ENCODE data around the gene B3GNT3.

Gene B3GNT3

GRCh38 chr19:17843292-17843827 lies 48.4 kb downstream of the B3GNT3 start:
- H3K9ac ChIP-seq (ENCODE audit: low read depth, low read length), result no peak overlapping the region
- H3K9me3 ChIP-seq (ENCODE audit: control insufficient read depth, insufficient read depth, low read length), result no peaks in the 10 kb centered on the region
- H3K4me3 ChIP-seq (ENCODE audit: low read depth, low read length), result no peak overlapping the region
- H3K36me3 ChIP-seq (ENCODE audit: control insufficient read depth, insufficient read depth, low read length), result no peaks in the 10 kb centered on the region
- peaks cover 22% of the 10 kb centered on the region for H3K27me3 ChIP-seq (ENCODE audit: control insufficient read depth, insufficient read depth, low read length)
- H3K4me1 ChIP-seq (ENCODE audit: control insufficient read depth, insufficient read depth, low read length), result peaks cover 3% of the 10 kb centered on the region

- H3K4me1 ChIP-seq (ENCODE audit: control insufficient read depth, insufficient read depth, low read length), result peaks cover 5% of the 10 kb centered on the region
- H3K27me3 ChIP-seq (ENCODE audit: control insufficient read depth, insufficient read depth, low read length), result peaks cover 24% of the 10 kb centered on the region
- H3K4me3 ChIP-seq (ENCODE audit: low read depth, low read length), result no peak overlapping the region
- H3K9me3 ChIP-seq (ENCODE audit: control insufficient read depth, insufficient read depth, low read length), result no peaks in the 10 kb centered on the region
- no peaks in the 10 kb centered on the region for H3K36me3 ChIP-seq (ENCODE audit: control insufficient read depth, insufficient read depth, low read length)
- H3K9ac ChIP-seq (ENCODE audit: low read depth, low read length), result no peak overlapping the region
Observed at GRCh38 chr19:17843908-17844490, 49.1 kb downstream of the B3GNT3 start.

- Histone ChIP-seq H3K4me1 (ENCODE audit: control insufficient read depth, insufficient read depth, low read length) (peaks cover 5% of the 10 kb centered on the region), H3K9ac (ENCODE audit: low read depth, low read length) (no peak overlapping the region)
Observed at GRCh38 chr19:17846146-17846545, 51.2 kb downstream of the B3GNT3 start.

GRCh38 chr19:17847538-17848366 lies 52.8 kb downstream of the B3GNT3 start, which contains the start of gene JAK3:
Gene JAK3, minus strand, starts transcription at chr19:17847982. Its CDS starts 3,565 bp downstream, at chr19:17844417.
- Histone ChIP-seq H3K9ac (ENCODE audit: low read depth, low read length) (no peak within 1 kb of the TSS), H3K27me3 (ENCODE audit: control insufficient read depth, insufficient read depth, low read length) (peaks cover 9% of the 10 kb centered on the region), H3K4me1 (ENCODE audit: control insufficient read depth, insufficient read depth, low read length) (peaks cover 5% of the 10 kb centered on the region), H3K9me3 (ENCODE audit: control insufficient read depth, insufficient read depth, low read length) (no peaks in the 10 kb centered on the region), H3K36me3 (ENCODE audit: control insufficient read depth, insufficient read depth, low read length) (no peaks in the 10 kb centered on the region), H3K4me3 (ENCODE audit: low read depth, low read length) (peak within 1 kb of the TSS; percentile 26)

More at GRCh38 chr19:17846146-17846545, 51.2 kb downstream of the B3GNT3 start:
- Histone ChIP-seq H3K9me3 (ENCODE audit: control insufficient read depth, insufficient read depth, low read length) (no peaks in the 10 kb centered on the region), H3K4me3 (ENCODE audit: low read depth, low read length) (no peak overlapping the region), H3K27me3 (ENCODE audit: control insufficient read depth, insufficient read depth, low read length) (peaks cover 13% of the 10 kb centered on the region), H3K36me3 (ENCODE audit: control insufficient read depth, insufficient read depth, low read length) (no peaks in the 10 kb centered on the region)

- Histone ChIP-seq H3K9ac (ENCODE audit: low read depth, low read length) (no peak overlapping the region), H3K27me3 (ENCODE audit: control insufficient read depth, insufficient read depth, low read length) (peaks cover 3% of the 10 kb centered on the region), H3K4me1 (ENCODE audit: control insufficient read depth, insufficient read depth, low read length) (peaks cover 5% of the 10 kb centered on the region), H3K36me3 (ENCODE audit: control insufficient read depth, insufficient read depth, low read length) (no peaks in the 10 kb centered on the region), H3K9me3 (ENCODE audit: control insufficient read depth, insufficient read depth, low read length) (no peaks in the 10 kb centered on the region), H3K4me3 (ENCODE audit: low read depth, low read length) (no peak overlapping the region)
Observed at GRCh38 chr19:17848595-17849292, 53.8 kb downstream of the B3GNT3 start.

GRCh38 chr19:17854061-17854460 lies 59.1 kb downstream of the B3GNT3 start:
- Histone ChIP-seq H3K4me1 (ENCODE audit: control insufficient read depth, insufficient read depth, low read length) (no peaks in the 10 kb centered on the region), H3K9ac (ENCODE audit: low read depth, low read length) (no peak overlapping the region), H3K27me3 (ENCODE audit: control insufficient read depth, insufficient read depth, low read length) (peaks cover 2% of the 10 kb centered on the region), H3K36me3 (ENCODE audit: control insufficient read depth, insufficient read depth, low read length) (no peaks in the 10 kb centered on the region), H3K9me3 (ENCODE audit: control insufficient read depth, insufficient read depth, low read length) (no peaks in the 10 kb centered on the region), H3K4me3 (ENCODE audit: low read depth, low read length) (no peak overlapping the region)

- Histone ChIP-seq H3K36me3 (ENCODE audit: control insufficient read depth, insufficient read depth, low read length) (peaks cover 5% of the 10 kb centered on the region), H3K9ac (ENCODE audit: low read depth, low read length) (no peak overlapping the region)
Observed at GRCh38 chr19:17855280-17856152, 60.6 kb downstream of the B3GNT3 start.

GRCh38 chr19:17859533-17860330 lies 64.8 kb downstream of the B3GNT3 start, which contains the start of gene RPL18A:
Gene RPL18A, plus strand, starts transcription at chr19:17859910. Its CDS starts 47 bp downstream, at chr19:17859957.
- H3K4me1 ChIP-seq (ENCODE audit: control insufficient read depth, insufficient read depth, low read length), result no peaks in the 10 kb centered on the region
- H3K4me3 ChIP-seq (ENCODE audit: low read depth, low read length), result peak within 1 kb of the TSS; percentile 80
- H3K27me3 ChIP-seq (ENCODE audit: control insufficient read depth, insufficient read depth, low read length), result peaks cover 2% of the 10 kb centered on the region
- peaks cover 44% of the 10 kb centered on the region for H3K36me3 ChIP-seq (ENCODE audit: control insufficient read depth, insufficient read depth, low read length)
- peak within 1 kb of the TSS; percentile 97 for H3K9ac ChIP-seq (ENCODE audit: low read depth, low read length)
- no peaks in the 10 kb centered on the region for H3K9me3 ChIP-seq (ENCODE audit: control insufficient read depth, insufficient read depth, low read length)

More at GRCh38 chr19:17855280-17856152, 60.6 kb downstream of the B3GNT3 start:
- H3K4me3 ChIP-seq (ENCODE audit: low read depth, low read length), result no peak overlapping the region
- peaks cover 2% of the 10 kb centered on the region for H3K27me3 ChIP-seq (ENCODE audit: control insufficient read depth, insufficient read depth, low read length)
- H3K4me1 ChIP-seq (ENCODE audit: control insufficient read depth, insufficient read depth, low read length), result no peaks in the 10 kb centered on the region
- H3K9me3 ChIP-seq (ENCODE audit: control insufficient read depth, insufficient read depth, low read length), result no peaks in the 10 kb centered on the region

- H3K36me3 ChIP-seq (ENCODE audit: control insufficient read depth, insufficient read depth, low read length), result peaks cover 44% of the 10 kb centered on the region
- H3K9me3 ChIP-seq (ENCODE audit: control insufficient read depth, insufficient read depth, low read length), result no peaks in the 10 kb centered on the region
- H3K9ac ChIP-seq (ENCODE audit: low read depth, low read length), result peak overlapping the region; percentile 97
- H3K27me3 ChIP-seq (ENCODE audit: control insufficient read depth, insufficient read depth, low read length), result no peaks in the 10 kb centered on the region
- H3K4me1 ChIP-seq (ENCODE audit: control insufficient read depth, insufficient read depth, low read length), result no peaks in the 10 kb centered on the region
- peak overlapping the region; percentile 80 for H3K4me3 ChIP-seq (ENCODE audit: low read depth, low read length)
Observed at GRCh38 chr19:17860331-17860992, 65.5 kb downstream of the B3GNT3 start.

- Histone ChIP-seq H3K4me1 (ENCODE audit: control insufficient read depth, insufficient read depth, low read length) (peaks cover 2% of the 10 kb centered on the region), H3K9me3 (ENCODE audit: control insufficient read depth, insufficient read depth, low read length) (no peaks in the 10 kb centered on the region), H3K27me3 (ENCODE audit: control insufficient read depth, insufficient read depth, low read length) (no peaks in the 10 kb centered on the region), H3K4me3 (ENCODE audit: low read depth, low read length) (peak overlapping the region; percentile 80), H3K36me3 (ENCODE audit: control insufficient read depth, insufficient read depth, low read length) (peaks cover 44% of the 10 kb centered on the region), H3K9ac (ENCODE audit: low read depth, low read length) (peak overlapping the region; percentile 97)
Observed at GRCh38 chr19:17860993-17861360, 66.0 kb downstream of the B3GNT3 start.

Measured in iPS-15b (cell line).